Adrenal gland (tissue), 12 donors: ENCODE measurements around the gene CLNS1A. TPM values are rescaled to one million over a fixed set of nuclear protein-coding genes. Genes with fewer than 3 reads are reported as not detected.
A peak's percentile ranks its signal among the peaks of the same experiment; 100 is the strongest.

ENCODE experiments used
- DNase-seq, 7 donors: peaks; one replicate each; pipeline ENCODE4 v3.0.0-alpha.2; 2019 to 2020
- H3K27ac ChIP-seq, 5 donors: fragments of 200-600 bp; sonication (generic) in 4 of 5; 1 replicate in 3 of 5; 2 replicates in 2 of 5; pipeline versions ENCODE4 v1.5.1 to v1.8.0; 2016 to 2020; ENCODE audit warnings: mild to moderate bottlenecking in 1 of 5
- H3K27me3 ChIP-seq: fragments of 200-600 bp; 2 replicates; pipeline ENCODE4 v1.8.0; 2021
- H3K36me3 ChIP-seq, 2 donors: fragments of 200-600 bp; replicated peaks in 1 of 2; 1 replicate in 1 of 2; 2 replicates in 1 of 2; pipeline versions ENCODE4 v1.5.1 to v1.8.0; 2018 to 2022
- H3K4me1 ChIP-seq, 2 donors: fragments of 200-600 bp; replicated peaks in 1 of 2; 1 replicate in 1 of 2; 2 replicates in 1 of 2; pipeline versions ENCODE4 v1.5.1 to v1.8.0; 2018 to 2021
- H3K4me3 ChIP-seq, 4 donors: fragments of 200-600 bp; sonication (generic) in 3 of 4; one replicate each; pipeline ENCODE4 v1.5.1; 2016 to 2018
- H3K9me3 ChIP-seq, 3 donors: fragments of 200-600 bp; sonication (generic) in 1 of 3; replicated peaks in 1 of 3; 1 replicate in 2 of 3; 2 replicates in 1 of 3; pipeline versions ENCODE4 v1.5.1 to v1.8.0; 2016 to 2021
- CTCF ChIP-seq, 6 experiments: fragments of 450-650 bp in 4 of 6; fragments of 200-600 bp in 2 of 6; sonication (generic) in 1 of 6; IDR thresholded peaks; 1 replicate in 5 of 6; 2 replicates in 1 of 6; pipeline versions ENCODE4 v1.5.1 to v1.8.0; 2016 to 2021; ENCODE audit warnings: antibody characterized with exemption in 6 of 6, mild to moderate bottlenecking in 2 of 6, moderate library complexity in 1 of 6
- POLR2A ChIP-seq, 2 donors: fragments of 450-650 bp; IDR thresholded peaks; one replicate each; pipeline ENCODE4 v1.6.1; 2017; ENCODE audit warnings: antibody characterized with exemption in 2 of 2, mild to moderate bottlenecking in 2 of 2, moderate library complexity in 1 of 2
- WGBS, 4 donors: extraction: QIAGEN DNeasy Blood & Tissue Kit in 2 of 4; methylation state at CpG; one replicate each; pipeline versions ENCODE4 v1.1.5 to v1.1.7; 2013 to 2017; 5-methylcytosine and 5-hydroxymethylcytosine counted together
- intact Hi-C, 2 donors: fragments of 100-400 bp; cut with DNase I; formaldehyde crosslinking; loops; one replicate each; pipeline versions ENCODE4 v1.14.1 to v1.15.0; 2022 to 2023
- polyA plus RNA-seq, 3 donors: library from polyadenylated mRNA; stranded (reverse); fragments of 200-250 nt in 2 of 3; fragments of 350-450 nt in 1 of 3; fragmentation: Illumina TruSeq in 1 of 3; extraction: RNeasy Lipid Tissue Mini Kit (QIAGEN cat#74804) in 1 of 3; gene quantifications; one replicate each; pipeline ENCODE4 v1.2.3, GENCODE V29; 2013 to 2014
- total RNA-seq, 9 donors: library from RNA; depleted of rRNA in 4 of 9; stranded (reverse); fragments of >200 nt in 4 of 9; fragments of 120-200 nt in 1 of 9; fragmentation: NEBNext Ultra II Directional in 1 of 9; extraction: Animal tissue kit (Norgen Biotek cat#: 25700) in 1 of 9; gene quantifications; one replicate each; pipeline versions ENCODE4 v1.1.0 to v1.2.4, GENCODE V29; 2013 to 2023
- donor health status: healthy with polysubstance abuse.
- donor health status: Bipolar disorder and iron deficiency.
- donor health status: DM: yes; HTN: yes; CAD: no.
- donor health status: DM: no; HTN: no; CAD: no.
- donor health status: DM: no; HTN: no; CAD: no.
- donor health status: DM: yes; HTN: yes; CAD: no.

Gene CLNS1A
- total and polyA plus RNA-seq, 12 donors: 43.7 to 263 (median 128) TPM

GRCh38 chr11:77619576-77620198, 17.9 kb downstream of the CLNS1A start:
- no peaks in the 10 kb centered on the region for H3K9me3 ChIP-seq
- peaks cover 0 to 61% of the 10 kb centered on the region in 2 donors for H3K36me3 ChIP-seq
- intact Hi-C loops: no loop called here
- H3K27me3 ChIP-seq: no peaks in the 10 kb centered on the region
- 75 to 94% (median 83%) methylated on average over 3 of the region's 3 CpGs for WGBS, 4 donors
- H3K27ac ChIP-seq: no peak overlapping the region
- peak; percentile 52 to 75 (median 68) for TF ChIP-seq CTCF (IDR thresholded peaks at IDR 0.05)
- no peak for TF ChIP-seq POLR2A (IDR thresholded peaks at IDR 0.05)
- H3K4me1 ChIP-seq: no peaks in the 10 kb centered on the region
- no peak for DNase-seq
- H3K4me3 ChIP-seq: no peak overlapping the region

GRCh38 chr11:77617892-77618291, 19.7 kb downstream of the CLNS1A start:
- 71 to 78% (median 76%) methylated on average over 3 of the region's 3 CpGs for WGBS, 4 donors
- no peak for DNase-seq
- intact Hi-C loops: no loop called here
- TF ChIP-seq CTCF (IDR thresholded peaks at IDR 0.05): no peak
- TF ChIP-seq POLR2A (IDR thresholded peaks at IDR 0.05): no peak
- no peaks in the 10 kb centered on the region for H3K27me3 ChIP-seq
- no peak overlapping the region for H3K4me3 ChIP-seq
- no peaks in the 10 kb centered on the region for H3K4me1 ChIP-seq
- H3K9me3 ChIP-seq: no peaks in the 10 kb centered on the region
- peaks cover 0 to 52% of the 10 kb centered on the region in 2 donors for H3K36me3 ChIP-seq
- H3K27ac ChIP-seq: peak overlapping the region in 1 of 5 donors; percentile 9

GRCh38 chr11:77611921-77612320, 25.7 kb downstream of the CLNS1A start:
- no peak overlapping the region for H3K4me3 ChIP-seq
- no peak for DNase-seq
- no peaks in the 10 kb centered on the region for H3K27me3 ChIP-seq
- TF ChIP-seq CTCF (IDR thresholded peaks at IDR 0.05) (no peak), POLR2A (IDR thresholded peaks at IDR 0.05) (no peak)
- intact Hi-C loops: no loop called here
- H3K36me3 ChIP-seq: peaks cover 0 to 33% of the 10 kb centered on the region in 2 donors
- H3K4me1 ChIP-seq: no peaks in the 10 kb centered on the region
- no peaks in the 10 kb centered on the region for H3K9me3 ChIP-seq
- no peak overlapping the region for H3K27ac ChIP-seq

- 75 to 86% (median 83%) methylated on average over 1 of the region's 1 CpG for WGBS, 4 donors
- TF ChIP-seq CTCF (IDR thresholded peaks at IDR 0.05) (no peak), POLR2A (IDR thresholded peaks at IDR 0.05) (no peak)
- H3K9me3 ChIP-seq: no peaks in the 10 kb centered on the region
- no peak overlapping the region for H3K27ac ChIP-seq
- H3K36me3 ChIP-seq: peaks cover 0 to 27% of the 10 kb centered on the region in 2 donors
- no peaks in the 10 kb centered on the region for H3K27me3 ChIP-seq
- intact Hi-C loops: no loop called here
- H3K4me1 ChIP-seq: no peaks in the 10 kb centered on the region
- no peak for DNase-seq
- no peak overlapping the region for H3K4me3 ChIP-seq
Observed at GRCh38 chr11:77609234-77609633, 28.4 kb downstream of the CLNS1A start.
